NCI-H82 treated with DMSO at 0.1 percent for 48 hours (cell line): ENCODE data around the gene THBS3.
"Not testable (repeated sequence)": the region's sequence is repeated elsewhere in the genome, so short reads cannot be mapped to it uniquely, and the experiment has no call there.

Source experiments
- DNase-seq: peaks from one replicate; lab custom pipeline; 2025; ENCODE audit not compliant: unreplicated experiment; lab: John Stamatoyannopoulos, UW

The THBS3 gene

GRCh38 chr1:155189926-155190325 lies 17.8 kb downstream of the THBS3 start:
- DNase-seq = not testable (repeated sequence)

GRCh38 chr1:155188268-155188667 lies 19.4 kb downstream of the THBS3 start:
- no peak for DNase-seq

GRCh38 chr1:155187456-155187891 lies 20.2 kb downstream of the THBS3 start:
- DNase-seq = no peak

- DNase-seq = no peak
Measured at GRCh38 chr1:155186794-155187455, 20.8 kb downstream of the THBS3 start.

- DNase-seq = no peak
Measured at GRCh38 chr1:155186067-155186793, 21.5 kb downstream of the THBS3 start.

GRCh38 chr1:155185783-155186066 lies 22.0 kb downstream of the THBS3 start:
- DNase-seq = no peak

GRCh38 chr1:155184835-155185782 lies 22.6 kb downstream of the THBS3 start:
- DNase-seq = no peak

GRCh38 chr1:155184351-155184811 lies 23.3 kb downstream of the THBS3 start:
- no peak for DNase-seq

- no peak for DNase-seq
Measured at GRCh38 chr1:155183775-155184221, 23.9 kb downstream of the THBS3 start.

GRCh38 chr1:155182052-155182550 lies 25.6 kb downstream of the THBS3 start:
- peak; percentile 18 for DNase-seq

- DNase-seq = no peak
Measured at GRCh38 chr1:155181371-155182051, 26.2 kb downstream of the THBS3 start.

- DNase-seq = no peak
Measured at GRCh38 chr1:155179112-155180031, 28.3 kb downstream of the THBS3 start.

GRCh38 chr1:155178441-155179111 lies 29.1 kb downstream of the THBS3 start:
- no peak for DNase-seq

- no peak for DNase-seq
Measured at GRCh38 chr1:155177918-155178281, 29.8 kb downstream of the THBS3 start.

- DNase-seq = no peak
Measured at GRCh38 chr1:155177192-155177917, 30.3 kb downstream of the THBS3 start.

- peak; percentile 50 for DNase-seq
Measured at GRCh38 chr1:155176544-155177071, 31.1 kb downstream of the THBS3 start.

- DNase-seq = no peak
Measured at GRCh38 chr1:155175927-155176371, 31.7 kb downstream of the THBS3 start.

GRCh38 chr1:155175281-155175926 lies 32.3 kb downstream of the THBS3 start:
- peak; percentile 88 for DNase-seq
